HG02885 (cell line): Measurements from ENCODE around the gene LMX1A.
A peak's percentile ranks its signal among the peaks of the same experiment; 100 is the strongest.

Source experiments
- ATAC-seq: cut with Tn5 transposase; IDR thresholded peaks from one replicate; pipeline ENCODE4 v1.9.1; 2021; ENCODE audit warnings: mild to moderate bottlenecking; ENCODE audit not compliant: unreplicated experiment, poor library complexity

The LMX1A gene

DNA sequence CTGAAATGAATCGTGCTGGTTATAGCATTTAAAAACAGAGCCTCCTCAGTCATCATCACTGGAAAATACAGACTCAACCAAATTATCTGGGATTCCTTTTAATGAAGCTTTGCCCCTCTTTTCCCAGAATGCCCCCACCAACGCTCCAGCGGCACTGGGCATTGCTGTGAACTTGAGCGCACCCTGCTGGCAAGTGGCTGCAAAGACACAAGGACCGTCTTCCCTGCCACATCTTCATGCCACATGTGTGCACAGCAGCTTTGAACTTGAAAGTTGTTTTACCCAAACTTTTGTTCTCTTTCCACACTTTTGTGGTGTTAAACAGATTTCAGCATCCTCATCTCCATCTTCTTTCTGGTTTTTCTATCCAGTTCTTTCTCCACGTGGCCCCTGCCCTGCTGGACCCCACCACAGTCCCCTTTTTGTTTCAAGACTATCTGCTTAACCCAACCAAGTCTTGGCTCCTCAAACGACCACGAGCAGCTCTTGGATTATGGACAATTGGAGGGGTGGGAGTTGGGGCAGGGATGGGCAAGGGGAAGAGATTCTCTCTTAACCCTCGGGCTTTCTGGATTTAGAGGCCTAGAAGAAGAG is 12.8 kb upstream of the LMX1A start:
- ATAC-seq, result peak; percentile 75

DNA sequence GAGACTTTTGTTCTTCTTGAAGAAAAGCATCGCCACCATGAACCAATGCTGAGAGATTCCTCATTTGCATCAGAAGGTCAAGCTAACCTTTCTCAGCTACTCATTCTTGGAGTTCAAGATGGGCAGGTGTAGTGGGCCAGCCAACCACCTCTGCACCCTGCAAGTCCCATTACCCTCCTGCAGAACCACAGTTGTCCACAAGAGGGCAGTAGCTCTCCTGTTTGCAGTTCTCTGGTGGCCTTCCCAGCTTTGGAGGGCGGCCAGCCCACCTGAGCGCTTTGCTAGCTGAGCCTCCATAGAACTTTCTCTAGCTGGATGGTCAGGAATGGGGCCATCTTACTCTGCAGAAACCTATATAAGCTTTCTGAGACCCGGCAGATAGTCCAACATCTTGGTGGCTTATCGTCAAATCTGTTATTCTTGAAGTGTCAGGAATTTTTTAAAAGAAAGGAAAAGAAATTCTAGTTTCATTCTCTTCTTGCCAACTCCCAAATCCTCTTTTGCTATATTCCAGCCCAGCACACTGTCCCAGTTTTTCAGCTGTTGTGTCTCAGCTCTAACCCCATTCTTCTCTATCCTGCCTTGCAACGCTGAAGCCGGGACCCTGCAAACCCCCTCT is 11.0 kb upstream of the LMX1A start:
- ATAC-seq, result peak; percentile 81

DNA sequence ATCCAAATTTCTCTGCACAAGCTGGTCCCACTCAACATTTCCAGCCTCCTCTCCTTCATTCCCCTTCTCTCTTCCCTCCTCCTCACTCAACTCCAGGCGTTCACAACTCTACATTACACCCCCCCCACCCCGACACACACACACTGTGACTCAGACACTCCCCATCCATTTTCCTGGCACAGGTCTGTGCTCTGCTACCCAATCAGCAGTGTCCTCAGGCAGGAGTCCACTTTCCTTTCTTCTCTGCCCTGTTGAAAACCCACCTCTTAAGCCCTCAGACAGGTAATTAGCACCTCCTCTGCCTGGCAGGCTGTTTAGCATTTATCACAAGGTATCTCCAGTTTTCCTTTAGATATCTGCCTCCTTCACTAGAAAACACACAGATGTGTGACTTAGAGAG is 8.8 kb upstream of the LMX1A start:
- ATAC-seq, result no peak

DNA sequence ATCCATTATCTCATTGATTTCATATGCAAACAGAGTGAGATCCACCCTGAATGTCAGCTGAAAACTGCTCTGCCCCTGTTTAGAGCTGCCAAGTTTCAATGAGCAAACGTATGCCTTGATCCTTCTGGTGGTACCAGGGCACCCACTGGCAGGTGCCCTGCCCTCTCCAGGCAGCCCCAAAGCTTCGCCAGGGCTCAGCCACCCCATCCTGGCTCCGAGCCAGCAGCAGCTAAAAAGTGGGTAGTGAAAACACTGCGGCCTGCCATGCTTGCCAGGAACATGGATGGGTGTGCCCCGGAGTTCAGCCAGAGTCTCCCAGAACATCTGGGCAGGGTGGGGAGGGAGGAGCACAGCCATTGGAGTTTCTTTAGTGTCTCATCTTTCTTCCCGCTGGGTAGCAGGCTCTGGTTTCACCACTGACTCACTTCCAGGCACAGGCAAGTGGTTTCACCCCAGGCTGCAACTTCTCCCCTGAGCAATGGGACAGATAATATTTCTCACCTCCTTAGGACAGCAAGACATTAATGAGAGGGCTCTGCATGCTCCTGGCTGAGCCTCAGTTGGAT is 8.1 kb upstream of the LMX1A start:
- no peak for ATAC-seq

DNA sequence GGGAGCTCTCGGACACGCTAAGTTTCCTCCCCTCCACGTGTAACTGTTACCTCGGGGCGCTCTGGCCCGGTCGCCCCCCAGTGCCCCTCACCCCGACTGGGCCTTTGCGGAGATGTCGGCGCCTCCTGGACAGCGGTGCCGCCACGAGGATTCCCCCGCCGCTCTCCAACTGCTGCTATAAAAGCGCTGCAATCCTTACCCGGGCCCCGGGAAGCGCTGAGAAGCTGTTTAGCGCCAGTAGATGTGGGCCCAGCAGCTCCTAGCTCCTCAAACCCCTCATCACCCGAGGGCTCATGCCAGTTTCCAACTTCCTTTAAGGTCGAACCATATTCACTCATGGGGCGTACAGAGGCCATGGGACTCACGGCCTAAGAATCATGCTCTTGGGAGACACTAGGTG is 361 bp upstream of the LMX1A start:
- ATAC-seq, result no peak

DNA sequence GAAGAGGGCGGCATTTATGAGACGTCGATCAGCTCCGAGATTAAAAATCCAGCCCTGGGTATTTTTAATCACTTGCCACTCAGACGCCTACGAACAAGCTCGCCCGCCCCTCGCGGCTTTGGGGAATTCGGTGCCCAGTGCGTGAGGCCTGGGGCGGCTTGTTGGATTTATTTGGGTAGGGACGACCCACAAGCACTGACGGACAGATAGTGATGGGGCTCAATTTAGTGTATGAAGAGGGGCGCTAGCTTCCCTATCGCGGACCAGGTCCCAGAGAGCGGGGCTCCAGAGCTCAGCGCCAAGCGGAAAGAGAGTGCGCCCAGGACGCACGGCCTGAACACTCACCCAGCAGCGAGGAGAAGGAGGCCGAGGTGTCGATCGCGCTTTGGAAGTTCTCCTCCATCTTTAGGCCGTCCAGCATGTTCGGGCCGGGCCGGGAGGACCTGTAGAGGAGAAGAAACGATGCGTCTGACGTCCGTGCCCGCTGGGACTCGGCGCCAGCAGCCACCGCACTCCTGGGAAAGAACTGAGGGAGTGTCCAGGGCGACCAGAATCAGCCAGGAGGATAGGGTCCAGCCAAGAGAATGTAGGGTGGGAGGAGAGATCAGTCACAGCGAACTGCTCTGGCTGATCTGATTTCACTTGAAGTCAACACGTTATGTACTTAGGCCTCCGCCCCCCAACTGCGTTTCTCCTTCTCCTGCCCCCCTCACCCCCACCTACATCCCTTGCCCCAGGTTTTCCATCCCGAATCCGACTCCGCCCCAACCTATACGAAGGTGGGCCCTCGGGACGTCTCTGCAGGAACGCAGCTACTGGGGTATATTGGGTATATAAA is 1.2 kb downstream of the LMX1A start:
- no peak for ATAC-seq

DNA sequence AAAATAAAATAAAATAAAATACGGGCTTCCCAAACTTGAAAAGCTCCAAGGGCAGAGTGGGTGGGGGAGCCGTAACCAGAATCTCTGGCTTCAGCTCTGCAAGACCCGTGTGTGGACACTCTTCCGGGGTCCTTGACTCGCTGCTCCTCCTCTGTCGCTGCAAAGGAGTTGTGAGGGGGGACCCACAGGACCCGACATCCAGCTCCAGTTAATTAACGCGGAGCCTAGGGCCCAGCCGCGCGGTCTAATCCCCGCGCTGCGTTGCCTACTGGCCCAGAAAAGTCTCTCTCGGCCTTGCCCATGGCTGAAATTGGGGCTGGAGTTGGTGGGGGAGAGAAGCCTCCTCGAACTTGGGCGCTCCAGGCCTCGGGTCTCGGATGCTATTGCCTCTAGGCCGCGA is 1.8 kb downstream of the LMX1A start:
- no peak for ATAC-seq

DNA sequence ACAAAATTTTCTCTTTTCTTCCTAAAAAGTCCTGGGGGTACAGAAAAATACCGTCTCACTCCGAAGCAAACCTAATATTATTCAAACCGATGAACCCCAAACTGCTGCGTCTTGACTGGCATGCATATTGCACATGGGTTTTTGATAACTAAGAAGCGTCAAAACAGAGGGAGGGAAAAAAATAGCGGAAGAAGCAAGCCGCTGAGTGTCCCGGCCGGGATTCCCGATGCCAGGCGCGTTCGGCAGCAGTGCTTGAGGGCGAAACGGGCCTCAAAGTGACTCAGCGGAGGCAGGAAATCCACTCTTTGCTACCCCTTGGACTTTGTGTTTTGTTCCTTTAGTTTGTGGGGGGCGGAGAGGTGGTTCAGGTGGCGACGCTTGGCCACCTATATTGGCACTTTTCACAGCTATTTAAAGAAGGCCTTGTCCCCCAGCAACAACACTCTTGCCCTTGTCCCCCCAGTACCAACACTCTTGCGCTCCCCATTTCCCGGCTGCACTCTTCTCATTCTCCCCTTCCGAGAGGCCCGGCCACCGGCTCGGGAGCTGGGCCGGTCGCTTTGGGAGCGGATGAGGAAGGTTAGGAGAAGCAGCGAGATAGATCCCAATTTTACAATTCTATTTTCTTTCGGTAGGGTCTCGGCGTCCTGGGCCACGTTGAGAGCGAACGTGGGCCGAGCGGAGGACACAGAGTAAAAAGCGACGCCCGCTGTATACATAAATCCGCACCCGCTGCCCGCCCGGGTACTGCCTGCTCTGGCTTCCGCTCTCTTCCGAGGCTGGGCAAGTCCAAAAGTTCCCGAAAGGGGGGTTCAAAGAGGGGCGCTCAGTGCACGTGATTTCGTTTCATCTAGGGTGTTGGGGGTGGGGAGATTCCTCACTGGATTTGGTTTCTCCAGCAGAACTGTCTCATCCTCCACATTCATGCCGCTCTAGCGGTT is 2.5 kb downstream of the LMX1A start:
- no peak for ATAC-seq

DNA sequence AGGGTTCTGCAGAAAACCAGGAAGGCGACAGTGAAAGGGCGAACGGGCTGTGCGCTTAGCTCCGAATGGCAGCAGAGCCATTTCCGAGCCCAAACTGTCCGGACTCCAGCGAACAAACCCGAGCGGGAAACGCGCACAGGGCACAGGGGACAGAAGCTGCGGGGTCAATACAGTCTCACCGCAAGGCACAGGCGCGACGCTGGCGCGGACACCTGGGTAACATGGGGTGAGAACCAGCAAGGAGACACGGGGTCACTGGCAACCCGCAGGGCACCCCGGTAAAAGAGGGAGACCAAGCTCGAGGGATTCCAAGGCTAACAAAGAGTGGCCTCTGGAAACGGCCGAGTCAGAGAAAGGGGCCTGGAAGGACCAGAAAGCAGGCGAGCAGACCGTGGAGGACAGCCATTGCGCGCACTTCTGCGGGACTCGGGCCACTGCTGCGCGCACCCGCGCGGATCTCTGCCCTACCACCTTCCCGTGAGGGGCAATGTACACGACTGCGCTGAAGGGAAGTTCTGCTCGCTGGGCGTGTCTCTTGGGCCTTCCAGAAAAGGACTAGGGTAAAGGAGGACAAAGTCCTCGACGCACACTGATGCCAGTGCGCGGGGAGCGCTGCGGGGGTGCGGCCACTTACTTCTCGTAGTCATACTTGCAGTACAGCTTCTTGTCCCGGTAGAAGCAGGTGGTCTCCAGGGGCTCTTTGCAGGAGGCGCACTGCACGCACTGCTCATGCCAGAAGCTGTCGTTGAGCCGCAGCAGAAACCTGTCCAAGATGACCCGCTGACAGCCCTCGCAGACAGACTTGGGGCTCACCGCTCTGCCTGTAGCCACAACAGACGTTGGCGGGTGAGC is 3.8 kb downstream of the LMX1A start:
- ATAC-seq, result no peak

DNA sequence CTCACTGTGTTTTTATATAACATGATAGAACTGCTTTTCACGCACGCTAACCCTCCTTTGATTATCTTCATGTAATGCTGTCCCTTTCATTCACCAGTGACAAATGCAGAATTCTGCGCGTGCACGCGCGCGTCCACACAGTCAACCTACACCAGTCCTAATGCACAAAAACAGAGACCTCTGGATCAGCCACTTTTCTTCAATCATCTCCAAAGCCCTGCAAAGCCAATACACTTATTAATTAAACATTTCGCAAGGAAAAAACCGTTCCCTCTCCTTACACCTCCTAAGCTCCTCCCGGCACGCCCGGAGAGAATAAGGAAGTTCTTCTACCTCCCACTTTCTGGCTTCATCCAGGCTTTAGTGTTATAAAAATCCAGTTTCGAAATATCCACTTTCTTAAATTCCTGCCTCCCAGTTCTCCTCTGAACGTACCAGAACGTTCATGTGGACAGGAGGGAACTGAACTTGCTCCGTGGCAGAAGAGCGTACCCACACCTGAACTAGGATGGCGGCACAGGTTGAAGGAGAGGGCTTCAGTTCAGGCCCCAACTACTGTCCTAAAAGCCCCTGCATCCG is 4.6 kb downstream of the LMX1A start:
- ATAC-seq, result no peak

DNA sequence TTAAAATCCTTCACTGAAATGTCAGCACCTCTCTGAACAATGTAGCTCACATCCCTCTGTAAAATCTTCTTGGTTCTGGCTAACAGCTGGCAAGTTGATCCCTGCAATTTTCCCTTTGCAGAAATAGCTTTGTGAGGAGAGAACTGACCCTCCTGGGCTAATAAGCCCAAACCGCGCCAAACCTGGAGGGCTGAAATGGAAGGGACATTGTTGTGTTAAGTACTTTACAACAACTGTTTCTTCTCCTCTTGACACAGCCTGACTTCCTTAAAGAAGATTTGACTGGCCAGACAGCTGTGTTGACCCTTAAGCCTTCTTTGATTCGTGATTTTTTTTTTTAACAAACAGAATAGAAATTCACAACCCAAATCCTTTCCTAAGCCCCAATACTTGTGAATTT is 5.7 kb downstream of the LMX1A start:
- no peak for ATAC-seq

DNA sequence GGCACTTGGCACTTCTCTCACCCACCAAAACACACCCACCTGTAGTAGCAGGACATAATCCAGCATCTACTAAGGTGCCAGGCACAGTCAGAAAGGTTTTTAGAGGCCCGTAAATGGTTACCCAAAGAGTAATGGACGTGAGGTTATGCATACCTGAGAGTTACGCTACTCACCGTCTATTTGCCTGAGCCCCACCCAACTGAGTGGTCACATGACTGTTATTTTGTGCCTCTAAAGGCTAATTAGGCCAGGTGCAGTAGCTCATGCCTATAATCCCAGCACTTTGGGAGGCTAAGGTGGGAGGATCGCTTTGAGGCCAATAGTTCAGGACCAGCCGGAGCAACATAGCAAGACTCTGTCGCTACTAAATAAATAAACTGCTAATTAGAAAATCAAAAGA is 11.0 kb downstream of the LMX1A start:
- ATAC-seq, result no peak

DNA sequence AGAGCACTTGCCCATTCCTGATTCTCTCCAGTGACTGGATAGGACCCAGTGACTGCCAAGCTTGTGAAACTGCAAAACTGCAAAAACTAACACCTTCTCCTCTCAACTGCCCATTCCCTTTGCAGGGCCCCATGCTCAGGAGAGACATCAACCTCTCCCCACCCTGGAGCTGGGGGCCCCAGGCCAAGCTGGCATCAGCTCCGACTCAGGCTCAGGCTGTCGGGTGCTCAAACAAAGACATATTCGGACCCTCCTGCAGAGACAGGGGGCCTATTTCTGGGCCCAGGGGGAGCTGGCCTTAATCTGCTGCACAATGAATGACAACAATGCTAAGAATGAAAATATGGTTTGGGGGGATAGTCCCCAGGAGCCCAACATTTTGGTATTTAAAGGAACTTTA is 11.8 kb downstream of the LMX1A start:
- no peak for ATAC-seq

DNA sequence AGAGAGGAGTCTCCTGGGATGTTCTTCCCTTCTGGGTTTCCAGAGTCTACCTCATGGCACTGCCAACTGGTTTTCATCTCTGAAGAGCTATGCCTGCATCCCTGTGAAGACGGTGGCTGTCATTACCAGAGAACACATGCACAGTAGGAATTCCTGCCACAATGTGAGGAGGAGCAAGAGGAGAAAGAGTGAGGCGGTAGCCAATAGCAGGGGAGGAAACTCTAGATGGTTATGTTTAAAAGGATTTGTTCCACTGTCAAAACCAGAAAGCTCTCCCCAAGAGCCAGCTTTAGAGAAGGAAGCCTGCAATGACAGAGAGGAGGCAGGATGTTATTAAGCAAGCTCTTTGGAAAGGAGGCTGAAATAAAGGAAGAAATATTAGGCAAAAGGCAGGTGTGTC is 12.3 kb downstream of the LMX1A start:
- ATAC-seq, result no peak

DNA sequence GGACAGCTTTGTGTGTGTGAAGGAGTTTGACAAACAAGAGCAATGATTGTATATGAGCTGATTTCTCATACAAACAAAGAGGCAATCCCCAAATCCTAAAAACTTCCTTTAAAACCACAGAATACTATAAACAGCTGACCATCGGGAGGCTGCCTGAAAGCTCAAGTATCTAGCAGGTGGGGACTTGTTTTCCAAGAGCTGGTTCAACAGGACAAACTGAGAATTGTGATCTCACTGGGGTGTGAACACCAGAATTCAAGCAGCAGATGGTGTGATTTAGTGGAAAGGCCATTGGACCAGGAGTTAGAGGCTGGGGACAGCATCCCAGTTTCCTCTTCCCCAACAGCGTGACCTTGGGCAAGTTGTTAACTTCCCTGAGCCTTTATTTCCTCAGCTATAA is 13.9 kb downstream of the LMX1A start:
- no peak for ATAC-seq

DNA sequence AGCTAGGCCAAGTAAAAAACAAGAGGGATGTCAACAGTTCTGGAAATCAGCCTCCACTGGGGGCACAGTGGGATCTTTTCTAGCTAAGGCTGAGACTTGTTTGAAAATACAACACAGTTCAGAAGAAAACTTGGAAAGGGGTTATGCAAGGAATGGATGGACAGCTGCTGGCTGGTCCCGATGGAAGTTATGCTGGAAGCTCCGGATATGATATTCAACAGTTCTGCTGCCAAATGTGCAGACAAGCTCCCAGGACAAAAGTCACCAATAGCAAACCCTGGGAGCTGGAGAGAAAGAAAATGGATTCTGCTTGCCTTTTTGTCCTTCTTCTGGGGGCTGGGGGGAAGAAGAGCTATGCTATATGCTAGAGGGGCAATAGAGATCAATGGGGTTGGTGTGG is 14.3 kb downstream of the LMX1A start:
- ATAC-seq, result no peak

DNA sequence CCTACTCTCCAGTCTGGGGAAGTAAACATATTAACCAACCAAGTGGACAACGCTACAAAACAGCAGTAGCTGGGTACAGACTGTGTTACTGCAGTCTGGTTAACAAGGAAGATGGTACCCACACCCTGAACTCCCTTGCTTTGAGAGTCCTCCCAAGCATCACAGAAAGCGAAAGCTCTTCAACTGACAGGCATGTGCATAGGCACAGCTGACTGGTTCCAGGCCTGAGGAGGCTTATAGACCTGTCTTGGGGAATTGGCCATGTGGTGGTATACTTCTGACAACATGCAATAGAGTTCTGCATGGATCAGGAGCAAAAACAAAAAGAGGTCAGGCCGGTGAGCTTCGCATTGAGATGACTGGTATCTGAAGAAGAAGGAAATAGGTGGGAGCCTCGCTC is 17.4 kb downstream of the LMX1A start:
- no peak for ATAC-seq

DNA sequence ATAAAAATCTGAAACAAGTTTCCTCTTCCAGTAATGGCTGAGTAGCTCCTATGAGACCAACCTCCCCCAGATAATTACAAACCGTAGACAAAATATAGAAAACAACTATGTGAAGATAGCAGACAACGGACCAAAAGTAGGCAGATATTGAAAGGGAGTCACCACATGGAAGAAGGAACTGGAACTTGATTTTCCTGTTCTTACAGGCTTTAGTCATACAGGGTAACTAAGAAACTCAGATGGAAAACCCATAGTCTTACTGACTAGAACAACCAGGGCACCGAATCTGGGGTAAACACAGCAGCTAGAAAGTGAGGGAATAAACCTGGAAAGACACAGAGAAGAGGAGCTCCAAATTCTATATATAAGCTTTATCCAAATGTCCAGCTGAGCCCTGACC is 26.0 kb downstream of the LMX1A start:
- no peak for ATAC-seq

DNA sequence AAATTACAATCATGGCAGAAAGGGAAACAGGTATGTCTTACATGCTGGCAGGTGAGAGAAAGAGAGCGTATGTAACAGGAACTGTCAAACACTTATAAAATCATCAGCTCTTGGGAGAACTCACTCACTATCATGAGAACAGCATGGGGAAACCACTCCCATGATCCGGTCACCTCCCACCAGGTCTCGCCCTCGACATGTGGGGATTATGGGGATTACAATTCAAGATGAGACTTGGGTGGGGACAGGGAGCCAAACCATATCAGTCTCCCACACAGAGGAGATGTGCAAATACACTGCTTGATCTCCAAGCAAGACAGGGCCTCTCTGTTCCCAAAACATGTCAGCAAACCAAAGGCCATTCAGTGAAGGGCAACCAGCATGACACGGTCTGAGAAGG is 27.4 kb downstream of the LMX1A start:
- no peak for ATAC-seq
